HepG2 (cell line): ENCODE data around the gene COL9A1. TPM values are rescaled to one million over a fixed set of nuclear protein-coding genes. Genes with fewer than 3 reads are reported as not detected.
A peak's percentile ranks its signal among the peaks of the same experiment; 100 is the strongest.

Experiments used
- ATAC-seq: fragments of 200-7000 bp; cut with Tn5 transposase; 3 replicates; pipeline ENCODE4 v1.9.1; 2020; ENCODE audit warnings: mild to moderate bottlenecking, moderate library complexity
- Bru-seq: library from RNA; stranded (reverse); fragments of 400-500 nt; gene quantifications from one replicate; lab custom pipeline; 2021; lab: Mats Ljungman, UMichigan
- BruChase-seq, 2 experiments: library from RNA; stranded (reverse); fragments of 400-500 nt; gene quantifications; one replicate each; lab custom pipeline; 2021; lab: Mats Ljungman, UMichigan
- BruUV-seq: library from RNA; stranded (reverse); fragments of 400-500 nt; replicated peaks from 2 replicates; lab custom pipeline; 2021; lab: Mats Ljungman, UMichigan
- CTCF ChIA-PET: fragments of 300-600 bp; formaldehyde crosslinking; extraction: SDS; loops from one replicate; lab custom pipeline; 2021; ENCODE audit warnings: low total read pairs, inconsistent platforms, low intra/inter-chr PET ratio; lab: Yijun Ruan, JAX
- POLR2A ChIA-PET: fragments of 350-600 bp; sonication (Branson Sonifier 250); formaldehyde crosslinking; loops from one replicate; lab custom pipeline; 2020; ENCODE audit warnings: antibody characterized with exemption, inconsistent platforms; lab: Yijun Ruan, JAX
- DNase-seq: peaks from one replicate; pipeline ENCODE4 v3.0.0-alpha.2; 2015; ENCODE audit warnings: low spot score
- FAIRE-seq: peaks from 3 replicates; lab custom pipeline; 2011; peaks lifted over from hg19 to GRCh38; lab: Jason Lieb, UNC
- H2AFZ ChIP-seq: one replicate; pipeline ENCODE4 v1.6.1; 2011; ENCODE audit warnings: low read length, inconsistent platforms
- H3K27ac ChIP-seq: fragments of 300-600 bp; 3 replicates; pipeline ENCODE4 v1.8.0; 2011; ENCODE audit warnings: mixed run types, mild to moderate bottlenecking, mixed read lengths, low read length, inconsistent platforms; ENCODE audit not compliant: insufficient read depth; ENCODE audit errors: extremely low read length
- H3K27me3 ChIP-seq, 2 experiments: fragments of 200-600 bp in 1 of 2; 2 replicates in 1 of 2; 3 replicates in 1 of 2; pipeline versions ENCODE4 v1.6.0 to v1.8.0; 2011; ENCODE audit warnings: low read length in 2 of 2, mild to moderate bottlenecking in 2 of 2, moderate library complexity in 2 of 2, inconsistent platforms in 1 of 2; ENCODE audit not compliant: insufficient read depth in 2 of 2, control insufficient read depth in 1 of 2
- H3K36me3 ChIP-seq, 2 experiments: fragments of 200-600 bp in 1 of 2; replicated peaks in 1 of 2; 2 replicates in 1 of 2; 3 replicates in 1 of 2; pipeline versions ENCODE4 v1.5.1 to v1.8.0; 2011; ENCODE audit warnings: low read length in 2 of 2, inconsistent platforms in 1 of 2; ENCODE audit not compliant: insufficient read depth in 2 of 2, control insufficient read depth in 1 of 2
- H3K4me1 ChIP-seq: 2 replicates; pipeline ENCODE4 v1.5.1; 2012; ENCODE audit warnings: low read length, inconsistent platforms; ENCODE audit not compliant: insufficient read depth
- H3K4me2 ChIP-seq: 2 replicates; pipeline ENCODE4 v1.6.0; 2011; ENCODE audit warnings: low read depth, low read length, inconsistent platforms
- H3K4me3 ChIP-seq, 3 experiments: fragments of 200-600 bp in 1 of 3; sonication (generic), shearing (Covaris generic) in 1 of 3; replicated peaks in 1 of 3; 2 replicates each; pipeline ENCODE4 v1.5.1; 2011 to 2016; ENCODE audit warnings: low read length in 3 of 3, inconsistent platforms in 2 of 3, low read depth in 2 of 3, mild to moderate bottlenecking in 2 of 3, control low read depth in 1 of 3, mixed read lengths in 1 of 3; ENCODE audit not compliant: insufficient read depth in 1 of 3
- H3K79me2 ChIP-seq: one replicate; pipeline ENCODE4 v1.6.1; 2011; ENCODE audit warnings: low read length, inconsistent platforms; ENCODE audit not compliant: insufficient read depth
- H3K9ac ChIP-seq: 2 replicates; pipeline ENCODE4 v1.6.0; 2011; ENCODE audit warnings: mild to moderate bottlenecking, low read depth, low read length, inconsistent platforms; ENCODE audit not compliant: insufficient read depth
- H3K9me3 ChIP-seq: 2 replicates; pipeline ENCODE4 v1.5.1; 2012; ENCODE audit warnings: mild to moderate bottlenecking, low read length
- H4K20me1 ChIP-seq: 2 replicates; pipeline ENCODE4 v1.6.0; 2011; ENCODE audit warnings: inconsistent platforms, mild to moderate bottlenecking, low read length, moderate library complexity; ENCODE audit not compliant: insufficient read depth
- CBX1 ChIP-seq: IDR thresholded peaks from one replicate; pipeline ENCODE4 v1.6.1; 2016; ENCODE audit warnings: antibody characterized with exemption, low read depth
- GABPA ChIP-seq, 2 experiments: IDR thresholded peaks; 2 replicates each; pipeline ENCODE4 v1.6.1; 2011 to 2016; ENCODE audit warnings: low read depth in 2 of 2, low read length in 1 of 2, missing biosample characterization in 1 of 2, missing genetic modification characterization in 1 of 2
- HMG20B ChIP-seq: conservative IDR thresholded peaks from 2 replicates; pipeline ENCODE4 v1.6.1; 2016; ENCODE audit warnings: missing genetic modification reagents, missing compliant biosample characterization
- HNF4A ChIP-seq: sonication (generic); formaldehyde crosslinking; IDR thresholded peaks from 2 replicates; pipeline ENCODE4 v1.4.0; 2020; ENCODE audit warnings: missing genetic modification reagents
- IRX3 ChIP-seq: sonication (generic); formaldehyde crosslinking; IDR thresholded peaks from 2 replicates; pipeline ENCODE4 v1.8.1; 2023; ENCODE audit warnings: mild to moderate bottlenecking, low read depth, missing genetic modification reagents, borderline replicate concordance
- MIER2 ChIP-seq: IDR thresholded peaks from 2 replicates; pipeline ENCODE4 v1.6.1; 2016; ENCODE audit warnings: missing biosample characterization, missing genetic modification reagents
- MTERF4 ChIP-seq: sonication (generic); formaldehyde crosslinking; IDR thresholded peaks from 2 replicates; pipeline ENCODE4 v1.8.0; 2023; ENCODE audit warnings: mild to moderate bottlenecking, missing genetic modification reagents
- PRMT3 ChIP-seq: sonication (generic); formaldehyde crosslinking; IDR thresholded peaks from 2 replicates; pipeline ENCODE4 v1.8.1; 2022; ENCODE audit warnings: low read depth, mild to moderate bottlenecking, moderate library complexity, missing genetic modification reagents, borderline replicate concordance
- SOX6 ChIP-seq, 2 experiments: fragments of 450-650 bp in 1 of 2; sonication (generic) in 1 of 2; formaldehyde crosslinking in 1 of 2; IDR thresholded peaks; 2 replicates each; pipeline versions ENCODE4 v1.4.0 to v1.6.1; 2017 to 2020; ENCODE audit warnings: antibody characterized with exemption in 1 of 2, mild to moderate bottlenecking in 1 of 2, missing genetic modification reagents in 1 of 2
- ZNF883 ChIP-seq: sonication (generic); formaldehyde crosslinking; IDR thresholded peaks from 2 replicates; pipeline ENCODE4 v1.5.1; 2020; ENCODE audit warnings: mild to moderate bottlenecking, missing genetic modification reagents; ENCODE audit errors: not compliant biosample characterization
- ZSCAN12 ChIP-seq: sonication (generic); formaldehyde crosslinking; IDR thresholded peaks from 2 replicates; pipeline ENCODE4 v1.9.0; 2021; ENCODE audit warnings: mild to moderate bottlenecking, missing genetic modification reagents
- WGBS: methylation state at CpG from one replicate; pipeline ENCODE4 v1.1.6; 2017; ENCODE audit warnings: low lambda C conversion rate; 5-methylcytosine and 5-hydroxymethylcytosine counted together
- in situ Hi-C: cut with HindIII; loops from 2 replicates; pipeline ENCODE4 v1.10.0; 2017; ENCODE audit warnings: low pct_unique_long_range_greater_than_20kb; ENCODE audit not compliant: extremely low pct_ligation_motif_present
- intact Hi-C: fragments of 100-400 bp; cut with micrococcal nuclease; formaldehyde crosslinking; loops from one replicate; pipeline ENCODE4 v1.10.0; 2022; ENCODE audit not compliant: unreplicated experiment
- long read RNA-seq, 2 experiments: library from RNA in 1 of 2; library from polyadenylated mRNA in 1 of 2; stranded (forward) in 1 of 2; unstranded in 1 of 2; transcript quantifications; one replicate each; pipeline ENCODE4 v2.0.0, GENCODE V29; 2019 to 2022
- polyA minus RNA-seq, 3 experiments: library from RNA; depleted of rRNA, polyadenylated mRNA; stranded (reverse); fragments of >200 nt; gene quantifications; 2 replicates each; pipeline ENCODE4 v1.2.3, GENCODE V29; 2011; ENCODE audit warnings: low replicate concordance in 1 of 3
- polyA plus RNA-seq, 8 experiments: library from polyadenylated mRNA; depleted of rRNA in 3 of 8; stranded (reverse) in 7 of 8; unstranded in 1 of 8; fragments of >200 nt; fragmentation: Illumina TruSeq in 4 of 8; extraction: Trizol in 4 of 8; gene quantifications; 2 replicates each; pipeline versions ENCODE4 v1.2.1 to v1.2.3, GENCODE V29; 2011 to 2016; ENCODE audit warnings: low read depth in 4 of 8, missing spikeins in 1 of 8, mixed read lengths in 1 of 8; ENCODE audit not compliant: insufficient read depth in 1 of 8
- total RNA-seq, 5 experiments: library from RNA; depleted of rRNA; stranded (reverse); fragments of >200 nt; fragmentation: Illumina TruSeq; extraction: Trizol; gene quantifications; 2 replicates each; pipeline ENCODE4 v1.2.3, GENCODE V29; 2016; ENCODE audit warnings: low read depth in 1 of 5
- TF ChIP-seq, protein P1 (sequence below): sonication (generic); formaldehyde crosslinking; IDR thresholded peaks from 2 replicates; pipeline ENCODE4 v1.5.1; 2020; ENCODE audit warnings: mild to moderate bottlenecking, missing genetic modification reagents, moderate library complexity
- TF ChIP-seq, protein P2 (sequence below): sonication (generic); formaldehyde crosslinking; IDR thresholded peaks from 2 replicates; pipeline ENCODE4 v1.5.0; 2020; ENCODE audit warnings: missing genetic modification reagents
- TF ChIP-seq, protein P3 (sequence below): sonication (generic); formaldehyde crosslinking; IDR thresholded peaks from 2 replicates; pipeline ENCODE4 v1.5.0; 2020; ENCODE audit warnings: mild to moderate bottlenecking, missing genetic modification reagents

Gene COL9A1
- total RNA-seq (2016; rRNA removed; fragmentation: Illumina TruSeq; extraction: Trizol) (not detected in 2 replicates), polyA plus RNA-seq (2011; rRNA removed) (0.04 and 0.08 TPM in 2 replicates), polyA minus RNA-seq (2011; rRNA and poly(A)+ RNA removed; ENCODE audit: low replicate concordance) (not detected in 2 replicates), Bru-seq, nascent RNA (percentile 3 among the genes with signal in this experiment), BruChase-seq, experiment 1, labeled RNA remaining after a 6-hour chase (percentile 3 among the genes with signal in this experiment), BruChase-seq, experiment 2, labeled RNA remaining after a 2-hour chase (percentile 1 among the genes with signal in this experiment)
- total RNA-seq (2016; cell fraction: cytosol; rRNA removed; fragmentation: Illumina TruSeq; extraction: Trizol; ENCODE audit: low read depth) = not detected in 2 replicates
- total RNA-seq (2016; cell fraction: insoluble cytoplasmic fraction; rRNA removed; fragmentation: Illumina TruSeq; extraction: Trizol) = not detected in 2 replicates
- total RNA-seq (2016; cell fraction: membrane; rRNA removed; fragmentation: Illumina TruSeq; extraction: Trizol) = not detected in 2 replicates
- not detected in 2 replicates for total RNA-seq (2016; cell fraction: nucleus; rRNA removed; fragmentation: Illumina TruSeq; extraction: Trizol)
- not detected in 2 replicates for polyA plus RNA-seq (2011; cell fraction: cytosol; rRNA removed)
- 0.09 and 0.10 TPM in 2 replicates for polyA plus RNA-seq (2011; cell fraction: nucleus; rRNA removed)
- polyA plus RNA-seq (2012) = 0.05 TPM in 1 of 2 replicates, not detected in the other
- polyA plus RNA-seq (2016; cell fraction: cytosol; fragmentation: Illumina TruSeq; extraction: Trizol; ENCODE audit: low read depth) = not detected in 2 replicates
- polyA plus RNA-seq (2016; cell fraction: insoluble cytoplasmic fraction; fragmentation: Illumina TruSeq; extraction: Trizol; ENCODE audit: low read depth) = not detected in 2 replicates
- polyA plus RNA-seq (2016; cell fraction: membrane; fragmentation: Illumina TruSeq; extraction: Trizol; ENCODE audit: low read depth) = not detected in 2 replicates
- polyA plus RNA-seq (2016; cell fraction: nucleus; fragmentation: Illumina TruSeq; extraction: Trizol; ENCODE audit: insufficient read depth, low read depth) = not detected in 2 replicates
- not detected in 2 replicates for polyA minus RNA-seq (2011; cell fraction: cytosol; rRNA and poly(A)+ RNA removed)
- polyA minus RNA-seq (2011; cell fraction: nucleus; rRNA and poly(A)+ RNA removed) = not detected in 2 replicates
- long read RNA-seq, experiment 1 = 0 reads
- long read RNA-seq, experiment 2 = 0 reads

GRCh38 chr6:70303034-70303525, at the start of gene COL9A1:
TSS of gene COL9A1 (minus strand) at chr6:70303084. CDS start at chr6:70302924, 160 bp downstream.
- WGBS = 31% methylated on average over 5 of the region's 5 CpGs
- Histone ChIP-seq H3K4me2 (no peak within 1 kb of the TSS), H3K4me1 (no peaks in the 10 kb centered on the region), H3K4me3 (no peak within 1 kb of the TSS), H3K27me3 (peaks cover 0 to 2% of the 10 kb centered on the region in 2 experiments; a peak in 1 of 5 replicates), H3K79me2 (no peaks in the 10 kb centered on the region), H2AFZ (no peak within 1 kb of the TSS), H3K9me3 (no peaks in the 10 kb centered on the region), H3K9ac (no peak within 1 kb of the TSS), H3K36me3 (no peaks in the 10 kb centered on the region), H4K20me1 (no peaks in the 10 kb centered on the region), H3K27ac (no peak within 1 kb of the TSS)
- no peak for ATAC-seq
- in situ Hi-C loops (loop anchor here (10.0 kb wide), 1 partner anchor 712 kb away; no protein-coding TSS in a partner anchor), intact Hi-C loops (no loop called here)
- no TSS peak for BruUV-seq
- ChIA-PET CTCF (no interaction called here), POLR2A (no interaction called here)
- no peak for FAIRE-seq
- DNase-seq = no peak
- TF ChIP-seq MTERF4 (CRISPR knock-in tag) = no peak
- no peak for TF ChIP-seq MIER2 (CRISPR knock-in tag)
- TF ChIP-seq HMG20B (CRISPR knock-in tag) = no peak
- TF ChIP-seq PRMT3 (CRISPR knock-in tag) = no peak
- TF ChIP-seq, protein P1, sequence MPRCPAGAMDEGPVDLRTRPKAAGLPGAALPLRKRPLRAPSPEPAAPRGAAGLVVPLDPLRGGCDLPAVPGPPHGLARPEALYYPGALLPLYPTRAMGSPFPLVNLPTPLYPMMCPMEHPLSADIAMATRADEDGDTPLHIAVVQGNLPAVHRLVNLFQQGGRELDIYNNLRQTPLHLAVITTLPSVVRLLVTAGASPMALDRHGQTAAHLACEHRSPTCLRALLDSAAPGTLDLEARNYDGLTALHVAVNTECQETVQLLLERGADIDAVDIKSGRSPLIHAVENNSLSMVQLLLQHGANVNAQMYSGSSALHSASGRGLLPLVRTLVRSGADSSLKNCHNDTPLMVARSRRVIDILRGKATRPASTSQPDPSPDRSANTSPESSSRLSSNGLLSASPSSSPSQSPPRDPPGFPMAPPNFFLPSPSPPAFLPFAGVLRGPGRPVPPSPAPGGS (CRISPR knock-in tag) = no peak
- TF ChIP-seq, protein P2, sequence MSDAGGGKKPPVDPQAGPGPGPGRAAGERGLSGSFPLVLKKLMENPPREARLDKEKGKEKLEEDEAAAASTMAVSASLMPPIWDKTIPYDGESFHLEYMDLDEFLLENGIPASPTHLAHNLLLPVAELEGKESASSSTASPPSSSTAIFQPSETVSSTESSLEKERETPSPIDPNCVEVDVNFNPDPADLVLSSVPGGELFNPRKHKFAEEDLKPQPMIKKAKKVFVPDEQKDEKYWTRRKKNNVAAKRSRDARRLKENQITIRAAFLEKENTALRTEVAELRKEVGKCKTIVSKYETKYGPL (CRISPR knock-in tag) = no peak
- no peak for TF ChIP-seq CBX1
- TF ChIP-seq GABPA (IDR thresholded peaks at IDR 0.05; ENCODE audit: low read depth, low read length) = no peak
- no peak for TF ChIP-seq GABPA (CRISPR knock-in tag; IDR thresholded peaks at IDR 0.05; ENCODE audit: low read depth)
- no peak for TF ChIP-seq ZSCAN12 (CRISPR knock-in tag)
- TF ChIP-seq, protein P3, sequence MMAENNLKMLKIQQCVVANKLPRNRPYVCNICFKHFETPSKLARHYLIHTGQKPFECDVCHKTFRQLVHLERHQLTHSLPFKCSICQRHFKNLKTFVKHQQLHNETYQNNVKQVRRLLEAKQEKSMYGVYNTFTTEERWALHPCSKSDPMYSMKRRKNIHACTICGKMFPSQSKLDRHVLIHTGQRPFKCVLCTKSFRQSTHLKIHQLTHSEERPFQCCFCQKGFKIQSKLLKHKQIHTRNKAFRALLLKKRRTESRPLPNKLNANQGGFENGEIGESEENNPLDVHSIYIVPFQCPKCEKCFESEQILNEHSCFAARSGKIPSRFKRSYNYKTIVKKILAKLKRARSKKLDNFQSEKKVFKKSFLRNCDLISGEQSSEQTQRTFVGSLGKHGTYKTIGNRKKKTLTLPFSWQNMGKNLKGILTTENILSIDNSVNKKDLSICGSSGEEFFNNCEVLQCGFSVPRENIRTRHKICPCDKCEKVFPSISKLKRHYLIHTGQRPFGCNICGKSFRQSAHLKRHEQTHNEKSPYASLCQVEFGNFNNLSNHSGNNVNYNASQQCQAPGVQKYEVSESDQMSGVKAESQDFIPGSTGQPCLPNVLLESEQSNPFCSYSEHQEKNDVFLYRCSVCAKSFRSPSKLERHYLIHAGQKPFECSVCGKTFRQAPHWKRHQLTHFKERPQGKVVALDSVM (CRISPR knock-in tag) = no peak
- no peak for TF ChIP-seq HNF4A (CRISPR knock-in tag)
- no peak for TF ChIP-seq ZNF883
- TF ChIP-seq SOX6 (IDR thresholded peaks at IDR 0.05) = no peak
- no peak for TF ChIP-seq SOX6 (CRISPR knock-in tag; IDR thresholded peaks at IDR 0.05)
- TF ChIP-seq IRX3 = no peak
